ENCODE data around the gene AACS. TPM values are rescaled to one million over a fixed set of nuclear protein-coding genes. Genes with fewer than 3 reads are reported as not detected.
"Not testable (repeated sequence)": the region's sequence is repeated elsewhere in the genome, so short reads cannot be mapped to it uniquely, and the experiment has no call there.

The AACS gene
- total RNA-seq, 1 donor from 2014 or later: 22.6 TPM

DNA sequence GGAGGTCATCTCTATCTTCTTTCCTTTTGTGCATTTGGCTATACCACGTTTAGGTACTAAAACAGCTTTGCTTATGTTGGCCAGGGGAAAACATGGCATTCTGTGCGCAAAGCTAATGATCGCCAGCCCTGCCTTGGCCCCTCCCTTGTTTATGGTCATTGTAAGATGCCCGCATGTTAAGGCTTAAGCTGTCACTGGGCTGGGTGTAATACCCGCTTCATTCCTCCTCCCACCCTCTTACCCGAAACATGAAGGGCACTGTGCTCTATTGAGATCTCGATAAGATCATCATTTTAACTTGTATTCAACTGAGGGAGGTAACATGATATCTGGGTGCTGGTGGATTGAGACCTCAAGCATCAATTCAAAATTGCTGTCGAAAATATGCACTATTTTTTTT is 37.1 kb upstream of the AACS start:
- no peak overlapping the region for H3K4me3 Mint-ChIP-seq (ENCODE audit: unreplicated experiment)

DNA sequence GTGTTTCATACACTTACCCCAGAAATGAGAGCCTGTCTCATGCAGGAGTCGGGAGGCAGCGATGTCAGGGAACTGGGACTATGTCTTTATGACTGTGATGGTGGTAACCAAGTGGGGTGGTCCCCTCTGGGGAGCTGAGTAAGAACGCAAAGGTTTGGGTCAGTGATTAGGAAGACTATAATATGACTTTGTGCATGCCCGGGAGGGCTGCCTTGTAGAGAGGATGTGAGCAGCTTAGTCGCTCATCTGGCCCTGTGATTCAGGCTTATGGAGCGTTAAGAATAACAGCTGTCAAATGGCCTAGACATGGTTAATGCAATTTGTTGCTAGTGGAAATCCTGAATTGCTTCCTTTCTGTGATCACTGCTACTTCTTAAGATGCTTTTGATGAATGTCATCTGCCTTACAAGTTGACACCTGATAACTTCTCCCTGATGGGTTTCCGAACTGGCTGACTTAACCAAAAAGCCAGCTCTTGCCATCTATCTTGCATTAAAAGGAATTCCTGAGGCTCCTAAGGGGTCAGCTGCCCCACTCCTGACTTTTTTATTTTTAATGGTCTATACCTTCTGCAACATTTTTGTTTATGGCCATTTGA is 35.4 kb upstream of the AACS start:
- TF ChIP-seq, protein P1, sequence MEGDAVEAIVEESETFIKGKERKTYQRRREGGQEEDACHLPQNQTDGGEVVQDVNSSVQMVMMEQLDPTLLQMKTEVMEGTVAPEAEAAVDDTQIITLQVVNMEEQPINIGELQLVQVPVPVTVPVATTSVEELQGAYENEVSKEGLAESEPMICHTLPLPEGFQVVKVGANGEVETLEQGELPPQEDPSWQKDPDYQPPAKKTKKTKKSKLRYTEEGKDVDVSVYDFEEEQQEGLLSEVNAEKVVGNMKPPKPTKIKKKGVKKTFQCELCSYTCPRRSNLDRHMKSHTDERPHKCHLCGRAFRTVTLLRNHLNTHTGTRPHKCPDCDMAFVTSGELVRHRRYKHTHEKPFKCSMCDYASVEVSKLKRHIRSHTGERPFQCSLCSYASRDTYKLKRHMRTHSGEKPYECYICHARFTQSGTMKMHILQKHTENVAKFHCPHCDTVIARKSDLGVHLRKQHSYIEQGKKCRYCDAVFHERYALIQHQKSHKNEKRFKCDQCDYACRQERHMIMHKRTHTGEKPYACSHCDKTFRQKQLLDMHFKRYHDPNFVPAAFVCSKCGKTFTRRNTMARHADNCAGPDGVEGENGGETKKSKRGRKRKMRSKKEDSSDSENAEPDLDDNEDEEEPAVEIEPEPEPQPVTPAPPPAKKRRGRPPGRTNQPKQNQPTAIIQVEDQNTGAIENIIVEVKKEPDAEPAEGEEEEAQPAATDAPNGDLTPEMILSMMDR (IDR thresholded peaks at IDR 0.05): no peak
- no peaks in the 10 kb centered on the region for H3K4me1 Mint-ChIP-seq (ENCODE audit: low read depth)
- peaks cover under 1% of the 10 kb centered on the region for H3K9me3 Mint-ChIP-seq (ENCODE audit: low read depth)
- H3K27me3 Mint-ChIP-seq (ENCODE audit: low read depth): no peaks in the 10 kb centered on the region
- no peak overlapping the region for H3K27ac Mint-ChIP-seq (ENCODE audit: unreplicated experiment)
- no peaks in the 10 kb centered on the region for H3K36me3 Mint-ChIP-seq (ENCODE audit: low read depth)
- DNase-seq (ENCODE audit: low spot score): no peak
- H3K4me3 Mint-ChIP-seq (ENCODE audit: unreplicated experiment): no peak overlapping the region

More for the DNA sequence above, 37.1 kb upstream of the AACS start:
- no peaks in the 10 kb centered on the region for H3K4me1 Mint-ChIP-seq (ENCODE audit: low read depth)
- DNase-seq (ENCODE audit: low spot score): no peak
- H3K9me3 Mint-ChIP-seq (ENCODE audit: low read depth): peaks cover 1% of the 10 kb centered on the region
- no peaks in the 10 kb centered on the region for H3K27me3 Mint-ChIP-seq (ENCODE audit: low read depth)
- TF ChIP-seq, protein P1 (IDR thresholded peaks at IDR 0.05): no peak
- H3K36me3 Mint-ChIP-seq (ENCODE audit: low read depth): peaks cover 1% of the 10 kb centered on the region
- no peak overlapping the region for H3K27ac Mint-ChIP-seq (ENCODE audit: unreplicated experiment)

DNA sequence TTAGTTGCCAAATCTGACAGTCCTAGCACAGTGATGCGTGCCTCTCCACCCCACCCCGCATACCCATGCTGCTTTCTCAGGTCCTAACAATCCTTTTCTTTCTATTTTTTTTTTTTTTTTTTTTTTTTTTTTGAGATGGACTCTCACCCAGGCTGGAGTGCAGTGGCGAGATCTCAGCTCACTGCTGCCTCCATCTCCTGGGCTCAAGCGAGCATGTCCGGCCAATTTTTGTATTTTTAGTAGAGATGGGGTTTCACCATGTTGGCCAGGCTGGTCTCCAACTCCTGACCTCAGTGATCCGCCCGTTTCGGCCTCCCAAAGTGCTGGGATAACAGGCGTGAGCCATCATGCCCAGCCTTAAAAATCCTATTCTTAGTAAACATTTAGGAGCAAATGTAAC is 33.8 kb upstream of the AACS start:
- not testable (repeated sequence) for H3K4me1 Mint-ChIP-seq (ENCODE audit: low read depth); DNase-seq (ENCODE audit: low spot score); H3K36me3 Mint-ChIP-seq (ENCODE audit: low read depth); H3K9me3 Mint-ChIP-seq (ENCODE audit: low read depth); H3K4me3 Mint-ChIP-seq (ENCODE audit: unreplicated experiment); H3K27me3 Mint-ChIP-seq (ENCODE audit: low read depth); H3K27ac Mint-ChIP-seq (ENCODE audit: unreplicated experiment)

DNA sequence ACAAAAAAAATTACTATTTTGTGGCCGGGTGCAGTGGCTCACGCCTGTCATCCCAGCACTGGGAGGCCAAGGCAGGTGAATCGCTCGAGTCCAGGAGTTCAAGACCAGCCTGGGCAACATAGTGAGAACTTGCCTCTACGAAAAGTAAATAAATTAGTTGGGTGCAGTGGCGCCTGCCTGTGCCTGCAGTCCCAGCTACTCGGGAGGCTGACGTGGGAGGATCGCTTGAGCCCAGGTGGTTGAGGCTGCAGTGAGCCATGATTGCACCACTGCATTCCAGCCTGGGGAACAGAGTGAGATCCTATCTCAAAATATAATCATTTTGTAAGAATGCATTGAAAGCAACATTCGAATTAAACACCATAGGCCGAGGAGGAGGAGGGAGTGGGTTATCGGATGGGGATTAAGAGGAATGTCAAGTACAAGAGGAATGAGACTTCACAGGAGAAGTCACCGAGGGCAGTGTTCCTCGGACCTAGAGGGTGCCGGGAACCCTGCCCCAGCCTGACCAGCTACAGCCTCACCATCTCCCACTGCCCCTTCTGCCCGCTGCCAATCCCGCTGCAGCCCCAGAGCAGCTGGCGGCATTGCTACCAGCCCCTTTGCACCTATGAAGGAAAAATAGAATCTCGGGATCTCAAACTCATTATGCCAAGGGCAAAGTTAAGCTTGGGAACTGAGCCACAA is 32.6 kb upstream of the AACS start:
- Mint-ChIP-seq H3K4me1 (ENCODE audit: low read depth) (no peaks in the 10 kb centered on the region), H3K27ac (ENCODE audit: unreplicated experiment) (no peak overlapping the region), H3K9me3 (ENCODE audit: low read depth) (peaks cover 4% of the 10 kb centered on the region), H3K36me3 (ENCODE audit: low read depth) (no peaks in the 10 kb centered on the region), H3K4me3 (ENCODE audit: unreplicated experiment) (no peak overlapping the region), H3K27me3 (ENCODE audit: low read depth) (no peaks in the 10 kb centered on the region)
- TF ChIP-seq, protein P1 (IDR thresholded peaks at IDR 0.05): no peak
- DNase-seq (ENCODE audit: low spot score): no peak

DNA sequence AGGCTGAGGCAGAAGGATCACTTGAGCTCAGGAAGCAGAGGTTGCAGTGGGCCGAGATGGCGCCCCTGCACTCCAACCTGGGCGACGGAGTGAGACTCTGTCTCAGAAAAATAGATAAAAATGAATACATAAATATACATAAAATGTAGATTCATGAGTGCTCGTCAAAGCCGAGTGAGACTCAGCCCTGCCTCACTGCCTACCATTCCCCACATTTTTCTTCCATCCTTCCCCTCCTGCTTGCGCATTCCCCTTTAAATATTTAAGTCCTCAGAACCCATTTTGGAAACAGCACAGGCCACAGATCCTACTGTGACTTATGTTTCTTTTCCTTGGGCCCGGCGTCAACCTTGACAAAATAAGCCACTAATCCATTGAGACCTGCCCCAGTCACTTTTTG is 31.9 kb upstream of the AACS start:
- H3K27ac Mint-ChIP-seq (ENCODE audit: unreplicated experiment): no peak overlapping the region
- no peak for DNase-seq (ENCODE audit: low spot score)
- H3K36me3 Mint-ChIP-seq (ENCODE audit: low read depth): no peaks in the 10 kb centered on the region
- no peaks in the 10 kb centered on the region for H3K27me3 Mint-ChIP-seq (ENCODE audit: low read depth)
- TF ChIP-seq, protein P1 (IDR thresholded peaks at IDR 0.05): no peak
- H3K4me3 Mint-ChIP-seq (ENCODE audit: unreplicated experiment): no peak overlapping the region
- H3K4me1 Mint-ChIP-seq (ENCODE audit: low read depth): no peaks in the 10 kb centered on the region
- H3K9me3 Mint-ChIP-seq (ENCODE audit: low read depth): peaks cover 4% of the 10 kb centered on the region

Measured in chondrocyte (in vitro differentiated cells).